GM12891 (cell line): Measurements from ENCODE around the gene PLET1.

Experiments
- PAX5 ChIP-seq: IDR thresholded peaks from 2 replicates; pipeline ENCODE4 v1.6.1; 2011; ENCODE audit warnings: low read length, moderate library complexity, mild to moderate bottlenecking; ENCODE audit not compliant: insufficient read depth, severe bottlenecking
- POLR2A ChIP-seq: IDR thresholded peaks from 2 replicates; pipeline ENCODE4 v1.6.1; 2011; ENCODE audit warnings: low read depth, low read length, control low read depth
- POLR2AphosphoS5 ChIP-seq: IDR thresholded peaks from 2 replicates; pipeline ENCODE4 v1.6.1; 2011; ENCODE audit warnings: low read depth, low read length, control low read depth
- POU2F2 ChIP-seq: IDR thresholded peaks from 2 replicates; pipeline ENCODE4 v1.6.1; 2011; ENCODE audit warnings: low read depth, mild to moderate bottlenecking, control low read depth, low read length, moderate library complexity
- SPI1 ChIP-seq: IDR thresholded peaks from 2 replicates; pipeline ENCODE4 v1.6.1; 2011; ENCODE audit warnings: low read depth, low read length, control low read depth
- TAF1 ChIP-seq: IDR thresholded peaks from 2 replicates; pipeline ENCODE4 v1.6.1; 2011; ENCODE audit warnings: low read depth, low read length, control low read depth

GRCh38 chr11:112281726-112282125, 21.1 kb upstream of the PLET1 start:
- no peak for TF ChIP-seq POLR2AphosphoS5
- no peak for TF ChIP-seq POLR2A
- TF ChIP-seq TAF1 = no peak
- TF ChIP-seq SPI1 = no peak
- no peak for TF ChIP-seq POU2F2
- no peak for TF ChIP-seq PAX5
